HG03025 (cell line): ENCODE results near the gene CCM2.
A peak's percentile ranks its signal among the peaks of the same experiment; 100 is the strongest.
"Not testable (repeated sequence)": the region's sequence is repeated elsewhere in the genome, so short reads cannot be mapped to it uniquely, and the experiment has no call there.

Source experiments
- ATAC-seq: cut with Tn5 transposase; IDR thresholded peaks from one replicate; pipeline ENCODE4 v1.9.1; 2021; ENCODE audit warnings: mild to moderate bottlenecking, moderate library complexity; ENCODE audit not compliant: unreplicated experiment, low FRiP score

The CCM2 gene

GRCh38 chr7:44995555-44996493 lies 4.2 kb upstream of the CCM2 start:
- ATAC-seq, result no peak

- no peak for ATAC-seq
These were observed 1.7 kb upstream of the CCM2 start for GRCh38 chr7:44998153-44998871.

GRCh38 chr7:44999245-45000092 lies 532 bp upstream of the CCM2 start:
- peak; percentile 59 for ATAC-seq

GRCh38 chr7:45001138-45001694 lies 1.2 kb downstream of the CCM2 start:
- ATAC-seq, result no peak

- ATAC-seq, result no peak
These were observed 1.8 kb downstream of the CCM2 start for GRCh38 chr7:45001826-45002225.

GRCh38 chr7:45003789-45004188 lies 3.8 kb downstream of the CCM2 start:
- no peak for ATAC-seq

- no peak for ATAC-seq
These were observed 7.1 kb downstream of the CCM2 start for GRCh38 chr7:45007106-45007505.

GRCh38 chr7:45007571-45008328 lies 7.7 kb downstream of the CCM2 start:
- ATAC-seq, result no peak

GRCh38 chr7:45013465-45013967 lies 13.5 kb downstream of the CCM2 start:
- ATAC-seq, result no peak

- ATAC-seq, result no peak
These were observed 15.3 kb downstream of the CCM2 start for GRCh38 chr7:45015313-45015712.

GRCh38 chr7:45017253-45017652 lies 17.3 kb downstream of the CCM2 start:
- no peak for ATAC-seq

GRCh38 chr7:45020915-45021314 lies 20.9 kb downstream of the CCM2 start:
- no peak for ATAC-seq

- ATAC-seq, result no peak
These were observed 21.7 kb downstream of the CCM2 start for GRCh38 chr7:45021604-45022296.

GRCh38 chr7:45024126-45024744 lies 24.2 kb downstream of the CCM2 start:
- ATAC-seq, result no peak

- ATAC-seq, result not testable (repeated sequence)
These were observed 25.5 kb downstream of the CCM2 start for GRCh38 chr7:45025473-45025872.

GRCh38 chr7:45026013-45026412 lies 26.0 kb downstream of the CCM2 start:
- no peak for ATAC-seq

GRCh38 chr7:45026984-45027773 lies 27.2 kb downstream of the CCM2 start:
- ATAC-seq, result no peak

- ATAC-seq, result no peak
These were observed 27.7 kb downstream of the CCM2 start for GRCh38 chr7:45027774-45028114.
